Stimulated activated CD8-positive, alpha-beta memory T cell treated with anti-CD3 and anti-CD28 coated beads, Interleukin-15, amount 100 ng/mL, for 24 hours (primary cell): ENCODE measurements around the gene KDM2B.

ENCODE experiments used
- DNase-seq: peaks from one replicate; pipeline ENCODE4 v3.0.0-alpha.2; 2020; ENCODE audit warnings: low read depth

KDM2B gene

DNA sequence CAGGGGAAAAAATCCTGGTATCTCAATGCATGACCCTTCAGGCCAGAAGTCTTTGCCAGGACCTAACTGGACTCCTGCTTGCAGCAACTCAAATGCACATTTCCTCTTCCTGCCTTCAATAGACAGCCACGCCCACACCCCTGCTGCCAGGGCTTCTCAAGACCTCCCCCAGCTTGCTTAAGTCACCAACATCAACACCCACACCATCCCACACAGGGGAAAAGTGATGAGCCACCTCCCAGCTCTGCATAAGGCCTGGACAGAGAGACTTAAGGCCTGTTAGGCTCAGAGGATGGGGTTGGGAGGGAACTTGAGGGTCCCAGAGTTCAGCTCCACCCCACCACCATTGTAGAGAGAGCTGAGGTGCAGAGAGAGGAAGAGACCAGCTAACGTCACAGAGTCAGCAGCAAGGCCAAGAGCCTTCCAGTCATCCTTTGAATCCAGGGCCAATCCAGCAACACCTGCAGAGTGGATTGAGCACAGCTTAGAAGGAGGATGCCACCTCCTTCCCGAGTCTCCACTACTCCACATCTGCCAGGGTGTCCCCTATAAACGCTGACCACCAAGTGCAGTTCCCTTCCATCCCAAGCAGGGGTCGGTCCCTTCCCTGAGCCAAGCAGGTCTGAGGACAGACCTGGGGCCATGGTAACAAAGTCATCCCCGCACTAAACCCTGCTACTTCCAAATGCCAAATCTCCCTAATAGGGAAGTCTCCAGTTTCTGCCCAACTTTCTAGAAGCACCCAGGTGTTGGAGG, 50.0 kb downstream of the KDM2B start:
- DNase-seq = no peak

DNA sequence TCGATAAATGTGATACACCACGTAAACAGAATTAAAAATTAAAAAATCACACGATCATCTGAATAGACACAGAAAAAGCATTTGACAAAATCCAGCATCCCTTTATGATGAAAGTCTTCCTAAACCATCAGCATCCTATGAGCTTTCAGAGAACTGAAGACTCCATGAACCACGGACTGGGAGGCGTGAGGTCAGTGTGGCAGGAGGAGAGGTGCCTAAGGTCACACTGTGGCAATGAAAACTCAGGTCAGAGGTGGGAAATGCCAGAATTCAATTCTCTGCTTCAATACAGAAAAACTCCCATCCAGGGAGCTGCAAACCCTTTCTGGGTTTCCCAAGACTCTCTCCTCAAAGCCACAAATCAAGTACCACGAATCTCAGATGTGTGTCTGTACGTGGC, 51.6 kb downstream of the KDM2B start:
- DNase-seq = no peak

DNA sequence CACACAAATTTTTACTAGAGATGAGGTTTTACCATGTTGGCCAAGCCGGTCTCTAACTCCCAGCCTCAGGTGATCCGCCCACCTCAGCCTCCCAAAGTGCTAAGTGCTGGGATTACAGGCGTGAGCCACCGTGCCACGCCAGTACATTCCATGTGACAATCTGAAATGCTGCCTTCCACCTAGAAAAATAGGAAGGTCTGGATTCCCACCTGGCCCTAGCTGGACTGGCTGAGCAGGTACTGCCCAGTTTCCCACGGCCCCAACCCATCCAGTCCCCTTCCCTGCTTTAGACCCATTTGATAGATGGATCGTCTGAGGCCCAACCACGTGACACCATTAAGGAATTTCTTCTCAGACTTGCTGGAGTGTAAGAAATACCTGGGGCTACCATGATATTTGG, 55.4 kb downstream of the KDM2B start:
- DNase-seq = no peak

DNA sequence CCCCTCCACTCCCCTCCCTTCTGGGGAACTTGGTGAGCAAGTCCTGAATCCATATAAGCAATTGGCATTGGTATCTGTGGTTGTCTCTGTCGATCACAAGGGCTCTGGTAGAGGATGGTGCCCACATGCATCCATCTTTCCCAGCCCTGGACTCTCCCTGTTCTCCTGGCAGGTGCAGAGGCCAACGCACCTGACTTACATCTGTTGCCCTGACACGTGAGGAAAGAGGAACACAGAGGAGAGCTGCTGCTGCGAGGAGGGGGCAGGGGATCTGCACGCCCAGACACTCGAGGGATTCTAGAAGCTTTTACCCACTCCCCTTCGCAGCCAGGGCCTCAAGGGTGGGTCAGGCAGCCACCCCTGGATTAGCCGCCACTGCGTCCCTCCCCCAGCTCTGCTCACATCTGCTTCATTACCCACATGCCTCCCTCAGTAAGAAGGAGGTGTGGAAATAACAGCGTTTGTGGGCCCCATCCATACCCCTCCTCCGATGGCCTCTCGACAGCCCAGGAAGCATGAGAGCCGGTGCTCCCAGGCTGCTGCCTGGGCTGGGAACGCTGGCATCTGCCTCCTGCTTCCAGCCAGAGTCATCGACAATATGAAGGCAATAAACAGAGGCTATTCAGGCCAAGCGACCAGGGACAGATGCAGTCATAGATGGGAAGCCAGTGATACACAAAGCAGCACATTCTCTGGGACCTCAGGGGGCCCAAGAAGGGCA, 56.5 kb downstream of the KDM2B start:
- no peak for DNase-seq

DNA sequence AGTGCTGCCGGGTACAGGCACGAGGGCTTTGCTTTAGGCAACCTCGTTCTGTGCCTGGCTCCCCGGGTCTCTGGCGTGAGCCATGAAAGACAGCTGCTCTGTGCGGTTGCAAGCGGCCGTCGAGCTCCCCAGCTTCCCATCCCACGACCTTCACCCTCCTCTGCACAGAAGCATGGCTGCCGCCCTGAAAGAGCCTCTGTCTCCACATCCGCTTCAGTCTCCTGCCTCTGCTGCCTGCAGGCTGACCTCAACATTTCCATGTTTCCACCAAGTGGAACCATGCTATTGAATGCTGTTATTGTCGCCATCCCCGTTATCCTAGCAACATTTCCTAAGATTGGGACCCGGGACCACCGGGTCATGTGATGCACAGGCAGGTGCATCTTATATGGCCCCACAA, 57.1 kb downstream of the KDM2B start:
- no peak for DNase-seq

DNA sequence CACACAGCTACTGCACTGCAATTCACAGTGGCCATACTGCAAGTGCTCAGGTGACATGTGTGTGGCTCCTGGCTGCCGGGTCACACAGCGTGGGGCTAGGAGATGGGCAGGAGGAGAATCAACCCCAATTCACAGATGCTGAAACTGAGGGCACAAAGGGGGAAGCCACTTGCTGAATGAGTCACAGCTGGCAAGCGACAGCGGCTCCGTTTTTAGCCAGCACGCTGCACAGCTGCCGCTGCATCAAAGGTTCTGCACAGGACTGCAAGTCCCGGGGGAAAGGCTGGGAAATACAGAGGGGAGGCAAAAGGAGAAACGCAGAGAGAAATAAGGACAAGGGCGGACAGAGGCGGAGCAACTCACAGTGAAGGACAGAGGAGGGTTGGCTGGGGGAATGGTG, 57.9 kb downstream of the KDM2B start:
- DNase-seq = no peak

DNA sequence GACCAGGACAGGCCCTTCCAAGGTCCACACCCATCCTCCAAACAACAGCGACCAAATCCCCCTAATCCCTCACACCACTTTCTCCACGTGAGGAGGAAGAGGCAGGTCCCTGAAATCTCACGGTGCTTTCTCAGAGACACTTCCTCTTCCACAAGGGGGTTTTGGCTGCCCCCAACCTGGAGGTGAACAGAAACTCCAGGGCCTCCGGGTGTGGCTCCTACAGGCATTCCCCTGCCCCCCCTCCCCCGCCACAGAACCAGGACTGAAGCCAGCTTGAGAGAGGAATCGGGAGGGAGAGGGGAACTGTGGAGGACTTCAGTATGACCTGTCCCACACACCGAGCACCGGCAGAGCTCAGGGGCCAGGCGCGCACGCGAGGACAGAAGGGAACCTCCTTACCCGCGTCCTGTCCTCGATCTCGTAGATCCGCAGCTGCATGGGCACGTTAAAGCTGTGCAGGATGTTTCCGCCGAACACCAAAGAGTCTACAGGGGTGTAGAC, 60.2 kb downstream of the KDM2B start:
- no peak for DNase-seq

DNA sequence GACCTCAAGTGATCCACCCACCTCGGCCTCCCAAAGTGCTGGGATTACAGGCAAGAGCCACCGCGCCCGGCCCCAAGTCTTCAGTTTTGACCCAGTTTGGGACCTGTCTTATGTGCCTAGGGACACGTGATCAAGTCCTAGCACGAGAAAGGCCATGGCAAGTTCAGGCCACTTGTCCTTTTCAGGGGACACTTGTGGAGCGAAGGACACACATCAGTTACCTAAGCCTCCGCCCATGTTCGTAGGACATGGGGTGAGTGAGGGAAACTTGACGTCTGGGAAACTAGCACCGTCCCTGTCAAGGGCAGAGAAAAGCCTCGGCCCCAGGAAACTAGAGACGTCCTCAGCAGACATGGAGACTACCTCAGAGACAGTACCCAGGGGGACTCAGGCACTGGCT, 60.7 kb downstream of the KDM2B start:
- no peak for DNase-seq

DNA sequence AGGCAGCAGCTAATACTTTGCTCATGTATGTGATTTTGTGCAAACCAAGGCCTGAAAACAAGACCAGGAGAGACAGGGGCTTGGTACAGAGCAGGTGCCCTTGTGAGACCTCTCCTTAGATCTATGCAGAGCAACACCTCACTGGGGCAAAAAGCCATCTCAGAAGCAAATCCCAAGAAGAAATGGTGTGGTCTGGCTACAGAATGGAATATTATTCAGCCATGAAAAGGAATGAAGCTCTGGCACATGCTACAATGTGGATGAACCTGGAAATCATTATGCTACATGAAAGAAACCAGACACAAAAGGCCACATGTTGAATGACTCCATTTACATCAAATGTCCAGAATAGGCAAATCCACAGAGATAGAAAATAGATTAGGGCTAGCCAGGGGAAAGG, 61.6 kb downstream of the KDM2B start:
- DNase-seq = no peak

DNA sequence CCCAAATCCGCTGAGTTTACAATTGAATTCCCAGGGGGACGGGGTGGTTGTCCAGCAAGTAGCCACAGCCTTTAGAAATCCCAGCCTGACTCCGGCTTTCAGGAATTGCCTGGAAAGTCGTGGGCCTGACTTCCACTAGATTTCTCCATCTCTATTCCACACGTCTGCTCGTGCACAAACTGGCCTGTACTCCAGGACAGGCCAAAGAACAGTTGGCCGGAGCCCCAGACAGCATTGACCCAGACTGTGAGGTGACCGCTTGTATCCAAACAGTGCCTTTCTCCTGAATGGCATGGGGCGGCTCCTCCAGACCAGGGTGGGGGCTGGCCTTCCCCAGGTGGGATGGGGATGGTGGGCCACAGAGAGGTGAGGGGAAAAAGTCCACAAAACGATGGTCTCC, 62.2 kb downstream of the KDM2B start:
- no peak for DNase-seq

DNA sequence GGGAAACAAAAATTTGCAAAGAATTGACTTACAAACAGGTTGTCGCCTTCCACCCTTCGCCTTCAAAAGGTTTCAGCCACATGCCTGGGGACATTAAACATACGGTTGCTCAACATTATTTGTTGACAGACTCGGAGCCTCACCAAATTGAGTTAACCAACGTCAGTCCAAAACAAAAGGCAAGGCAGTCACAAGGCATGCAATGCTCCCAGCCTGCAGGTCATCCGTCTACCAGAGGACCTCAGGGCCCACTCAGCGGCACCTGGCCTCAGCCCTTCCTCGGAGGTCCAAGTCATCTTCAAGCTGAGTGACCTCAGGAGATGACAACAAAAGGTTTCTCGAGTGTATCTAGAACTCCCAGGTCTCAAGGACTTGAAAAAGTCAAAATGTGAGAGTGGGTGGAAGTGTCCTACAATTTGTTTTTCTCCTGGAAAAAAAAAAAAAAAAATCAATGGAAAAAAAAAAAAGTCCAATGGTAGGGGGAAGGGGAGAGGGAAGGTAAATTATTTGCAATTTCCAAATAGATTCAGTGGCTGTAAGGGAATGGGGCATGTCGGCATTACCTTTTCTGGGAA, 64.3 kb downstream of the KDM2B start:
- no peak for DNase-seq

DNA sequence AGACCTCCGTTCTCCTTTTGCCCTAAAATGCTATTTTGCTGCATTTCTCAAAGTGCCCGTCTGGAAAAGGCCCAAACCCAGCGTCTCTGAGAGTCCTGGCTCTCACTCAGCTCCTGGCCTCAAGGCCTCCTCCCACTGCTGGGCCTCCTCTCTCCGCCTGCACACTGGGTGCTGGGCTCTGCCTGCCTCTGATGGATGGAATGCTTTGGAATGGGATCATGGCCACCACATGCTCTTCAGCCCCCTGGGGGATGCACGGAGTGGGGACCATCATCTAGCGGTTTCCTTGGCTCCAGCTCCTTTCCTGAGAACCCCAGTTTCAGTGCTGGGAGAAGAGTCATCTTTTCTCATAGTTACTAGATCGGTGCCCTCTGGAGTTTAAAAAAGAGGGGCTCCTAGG, 65.2 kb downstream of the KDM2B start:
- no peak for DNase-seq

DNA sequence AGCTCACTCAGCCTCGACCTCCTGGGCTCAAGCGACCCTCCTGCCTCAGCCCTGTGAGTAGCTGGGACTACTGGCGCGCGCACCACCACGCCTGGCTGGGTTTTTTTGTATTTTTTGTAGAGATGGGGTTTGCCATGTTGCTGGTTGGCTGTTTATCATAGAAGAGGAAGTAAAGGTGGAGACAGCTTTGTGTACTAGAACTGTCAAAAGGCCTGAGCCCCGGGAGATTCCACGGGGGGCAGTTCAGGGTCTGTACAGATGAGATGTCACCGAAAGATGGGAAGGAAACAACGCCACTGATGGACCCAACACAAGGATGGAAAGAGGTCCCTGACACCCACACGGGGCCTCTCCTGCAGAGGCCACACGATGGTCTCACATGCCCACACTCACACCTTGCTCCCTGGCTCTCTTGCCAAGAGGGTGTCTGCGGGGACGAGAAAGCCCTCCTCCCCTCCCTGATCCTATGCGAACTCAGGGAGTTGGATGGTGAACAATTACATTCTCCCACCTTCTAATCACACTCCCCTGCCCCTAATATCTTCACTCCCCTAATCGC, 66.6 kb downstream of the KDM2B start:
- DNase-seq = no peak

DNA sequence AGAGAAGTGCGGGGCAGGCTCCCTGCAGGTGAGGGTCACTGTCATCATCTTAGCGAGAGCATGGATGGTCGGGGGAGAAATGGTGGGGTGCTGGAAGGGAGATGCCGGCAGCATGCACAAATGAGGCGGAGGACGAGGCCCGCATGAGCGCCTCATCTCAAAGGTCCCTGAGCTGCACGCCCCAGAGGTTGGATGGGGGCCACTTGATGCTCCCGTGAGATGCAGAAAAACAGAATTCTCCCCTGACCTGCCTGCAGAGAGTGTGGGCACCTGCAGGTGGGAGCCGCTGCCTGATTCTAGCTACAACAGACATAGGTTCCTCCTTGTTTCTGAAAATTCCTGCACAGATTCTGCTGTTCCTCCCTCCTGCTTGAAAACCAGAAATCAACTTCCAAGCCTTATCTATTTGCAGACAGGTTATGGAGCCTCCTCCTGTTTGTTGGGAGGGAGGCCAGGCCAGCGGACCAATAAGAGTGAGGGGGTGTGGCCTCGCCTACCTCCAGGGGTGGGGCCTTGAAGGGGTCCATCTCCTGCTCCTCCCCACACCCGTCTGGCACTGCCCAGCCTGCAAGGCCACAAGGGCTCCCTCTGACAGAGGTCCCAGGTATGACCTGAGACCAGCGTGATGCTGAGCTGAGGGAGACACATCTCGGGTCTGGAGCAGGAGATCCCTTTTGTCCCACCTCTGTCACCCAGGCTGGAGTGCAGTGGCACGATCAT, 67.2 kb downstream of the KDM2B start:
- DNase-seq = no peak

DNA sequence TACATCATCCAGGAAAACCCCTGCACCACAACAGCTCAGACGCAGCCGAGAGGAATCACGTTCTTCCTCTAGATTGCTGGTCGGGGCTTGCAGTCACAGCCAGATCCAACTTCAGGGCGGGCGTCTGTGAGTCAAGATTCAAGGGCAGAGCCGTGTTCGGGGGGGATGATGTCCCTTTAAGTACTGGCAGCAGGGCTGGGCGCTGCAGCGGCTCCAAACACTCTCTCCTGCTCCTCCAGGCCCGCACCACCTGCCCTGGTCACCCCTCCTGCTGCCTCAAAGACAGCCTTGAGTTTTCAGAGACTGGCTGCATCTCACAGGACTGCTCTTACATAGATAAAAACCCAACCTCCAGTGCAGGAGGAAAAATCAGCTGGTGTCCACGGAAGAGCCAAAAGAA, 68.3 kb downstream of the KDM2B start:
- DNase-seq = no peak

DNA sequence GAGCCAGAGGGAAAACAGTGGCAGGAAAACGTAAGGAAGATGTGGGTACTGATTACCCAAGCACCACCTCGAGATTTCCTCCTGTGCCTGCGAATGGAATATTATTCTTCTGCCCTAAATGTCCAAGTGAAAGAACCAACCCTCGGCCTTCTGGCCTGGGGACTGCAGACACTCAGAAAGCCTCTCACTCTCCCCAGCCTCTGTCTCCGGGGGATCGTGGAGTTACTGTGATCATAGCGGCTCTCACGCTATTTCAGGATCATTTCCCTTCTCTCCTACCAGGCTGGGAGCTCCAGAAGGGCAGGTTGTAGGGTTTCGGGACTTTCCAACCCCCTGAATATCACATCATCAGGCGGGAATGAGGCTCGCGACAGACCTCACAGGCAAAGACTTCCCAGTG, 68.9 kb downstream of the KDM2B start:
- no peak for DNase-seq

DNA sequence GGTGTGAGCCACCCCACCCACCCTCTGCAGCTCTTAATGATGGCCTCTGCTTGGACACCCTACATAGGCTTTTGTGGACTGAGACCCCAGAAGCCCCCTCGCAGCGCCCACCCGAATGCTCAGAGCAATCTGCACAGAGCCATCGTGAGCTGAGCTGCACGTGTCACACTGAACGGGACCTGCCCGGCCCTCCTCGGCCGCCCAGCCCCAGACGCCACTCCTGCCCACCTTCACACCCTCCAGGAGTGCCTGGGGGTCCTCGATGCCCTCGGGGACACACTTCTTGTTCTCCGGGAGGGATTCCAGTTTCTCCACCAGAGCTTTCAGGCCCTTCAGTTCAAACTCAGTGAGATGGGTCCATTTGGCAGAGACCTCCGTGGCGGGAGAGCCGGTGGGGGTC, 71.5 kb downstream of the KDM2B start:
- no peak for DNase-seq

DNA sequence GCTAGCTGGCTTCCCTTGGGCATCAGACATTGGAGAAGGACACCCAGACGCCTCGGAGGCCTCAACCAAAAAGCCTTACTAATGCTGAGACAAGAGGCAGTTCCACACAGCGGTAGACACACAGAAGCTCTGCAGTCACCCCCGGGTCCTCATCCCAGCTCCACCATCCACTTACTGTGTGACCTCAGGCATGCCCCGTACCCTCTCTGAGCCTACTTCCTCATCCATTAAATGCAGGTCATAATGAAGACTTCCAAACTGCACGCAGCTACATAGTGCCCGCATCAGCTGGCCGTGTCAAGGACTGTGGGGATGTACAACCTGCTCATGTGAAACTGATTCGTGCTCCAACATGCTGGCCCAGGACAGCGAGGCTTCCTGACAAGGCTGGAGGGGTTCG, 72.3 kb downstream of the KDM2B start:
- DNase-seq = no peak

DNA sequence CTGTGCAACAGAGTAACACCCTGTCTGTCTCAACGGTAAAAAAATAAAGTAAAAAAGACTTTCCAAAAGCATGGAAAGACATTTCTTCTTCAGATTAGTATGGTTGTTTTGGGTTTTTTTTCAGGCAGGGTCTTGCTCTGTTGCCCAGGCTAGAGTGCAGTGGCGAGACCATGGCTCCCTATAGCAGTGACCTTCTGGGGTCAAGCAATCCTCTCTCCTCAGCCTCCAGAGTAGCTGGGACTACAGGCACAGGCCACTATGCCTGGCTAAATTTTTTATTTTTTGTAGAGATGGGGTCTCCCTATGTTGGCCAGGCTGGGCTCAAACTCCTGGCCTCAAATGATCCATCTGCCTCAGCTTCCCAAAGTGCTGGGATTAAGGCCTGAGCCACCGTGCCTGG, 72.8 kb downstream of the KDM2B start:
- no peak for DNase-seq

DNA sequence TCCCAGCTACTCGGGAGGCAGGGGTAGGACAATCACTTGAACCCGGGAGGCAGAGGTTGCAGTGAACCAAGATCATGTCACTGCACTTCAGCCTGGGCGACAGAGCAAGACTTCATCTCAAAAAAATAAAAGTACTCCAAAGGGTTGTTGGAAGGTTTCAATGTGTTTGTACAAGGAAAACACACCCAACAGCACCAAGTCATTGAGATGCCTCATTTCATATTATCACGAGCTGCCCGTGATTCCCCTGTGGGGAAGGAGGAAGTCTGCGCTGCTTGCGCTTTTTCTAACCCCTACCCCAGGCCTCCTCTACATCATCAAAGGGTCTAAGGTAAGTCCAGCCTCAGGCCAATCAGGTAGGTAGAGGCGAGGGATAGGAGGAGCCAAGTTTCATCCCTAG, 73.6 kb downstream of the KDM2B start:
- DNase-seq = no peak

DNA sequence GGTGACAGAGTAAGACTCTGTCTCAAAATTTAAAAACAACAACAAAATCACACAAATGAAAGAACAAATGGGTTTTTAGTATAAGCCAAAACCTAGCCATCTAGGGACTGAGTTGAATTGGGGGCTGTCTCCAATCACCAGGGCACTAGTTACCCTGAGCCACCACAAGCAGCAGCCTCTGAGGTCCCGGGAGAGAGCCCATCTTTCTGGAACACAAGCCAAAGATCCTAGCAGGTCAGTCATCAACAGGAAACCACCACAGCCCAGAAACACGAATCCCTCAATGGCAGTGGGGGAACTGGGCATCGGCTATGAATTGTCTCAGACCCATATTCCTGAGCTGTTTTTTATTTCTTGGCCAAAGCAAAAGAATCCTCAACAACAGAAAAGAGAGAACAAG, 75.3 kb downstream of the KDM2B start:
- no peak for DNase-seq

DNA sequence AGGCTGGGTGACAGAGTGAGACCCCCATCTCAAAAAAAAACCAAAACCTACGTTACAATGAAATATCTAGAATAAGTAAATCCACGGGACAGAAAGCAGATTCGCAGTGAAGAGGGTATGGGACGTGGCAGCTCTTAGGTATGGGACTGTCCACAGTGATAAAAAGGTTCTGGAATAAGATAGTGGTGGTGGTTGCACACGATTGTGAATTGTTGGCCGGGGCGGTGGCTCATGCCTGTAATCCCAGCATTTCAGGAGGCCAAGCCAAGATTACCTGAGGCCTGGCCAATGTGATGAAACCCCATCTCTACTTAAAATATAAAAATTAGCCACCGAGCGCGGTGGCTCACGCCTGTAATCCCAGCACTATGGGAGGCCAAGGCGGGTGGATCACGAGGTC, 76.3 kb downstream of the KDM2B start:
- DNase-seq = no peak
